CD4-positive, alpha-beta T cell treated with Interleukin-17A for 1 hour (primary cell): ENCODE measurements around the gene ZXDA.
A peak's percentile ranks its signal among the peaks of the same experiment; 100 is the strongest.

Experiments
- DNase-seq: peaks from one replicate; pipeline ENCODE4 v3.0.0-alpha.2; 2020

ZXDA gene, protein sequence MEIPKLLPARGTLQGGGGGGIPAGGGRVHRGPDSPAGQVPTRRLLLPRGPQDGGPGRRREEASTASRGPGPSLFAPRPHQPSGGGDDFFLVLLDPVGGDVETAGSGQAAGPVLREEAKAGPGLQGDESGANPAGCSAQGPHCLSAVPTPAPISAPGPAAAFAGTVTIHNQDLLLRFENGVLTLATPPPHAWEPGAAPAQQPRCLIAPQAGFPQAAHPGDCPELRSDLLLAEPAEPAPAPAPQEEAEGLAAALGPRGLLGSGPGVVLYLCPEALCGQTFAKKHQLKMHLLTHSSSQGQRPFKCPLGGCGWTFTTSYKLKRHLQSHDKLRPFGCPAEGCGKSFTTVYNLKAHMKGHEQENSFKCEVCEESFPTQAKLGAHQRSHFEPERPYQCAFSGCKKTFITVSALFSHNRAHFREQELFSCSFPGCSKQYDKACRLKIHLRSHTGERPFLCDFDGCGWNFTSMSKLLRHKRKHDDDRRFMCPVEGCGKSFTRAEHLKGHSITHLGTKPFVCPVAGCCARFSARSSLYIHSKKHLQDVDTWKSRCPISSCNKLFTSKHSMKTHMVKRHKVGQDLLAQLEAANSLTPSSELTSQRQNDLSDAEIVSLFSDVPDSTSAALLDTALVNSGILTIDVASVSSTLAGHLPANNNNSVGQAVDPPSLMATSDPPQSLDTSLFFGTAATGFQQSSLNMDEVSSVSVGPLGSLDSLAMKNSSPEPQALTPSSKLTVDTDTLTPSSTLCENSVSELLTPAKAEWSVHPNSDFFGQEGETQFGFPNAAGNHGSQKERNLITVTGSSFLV

DNA sequence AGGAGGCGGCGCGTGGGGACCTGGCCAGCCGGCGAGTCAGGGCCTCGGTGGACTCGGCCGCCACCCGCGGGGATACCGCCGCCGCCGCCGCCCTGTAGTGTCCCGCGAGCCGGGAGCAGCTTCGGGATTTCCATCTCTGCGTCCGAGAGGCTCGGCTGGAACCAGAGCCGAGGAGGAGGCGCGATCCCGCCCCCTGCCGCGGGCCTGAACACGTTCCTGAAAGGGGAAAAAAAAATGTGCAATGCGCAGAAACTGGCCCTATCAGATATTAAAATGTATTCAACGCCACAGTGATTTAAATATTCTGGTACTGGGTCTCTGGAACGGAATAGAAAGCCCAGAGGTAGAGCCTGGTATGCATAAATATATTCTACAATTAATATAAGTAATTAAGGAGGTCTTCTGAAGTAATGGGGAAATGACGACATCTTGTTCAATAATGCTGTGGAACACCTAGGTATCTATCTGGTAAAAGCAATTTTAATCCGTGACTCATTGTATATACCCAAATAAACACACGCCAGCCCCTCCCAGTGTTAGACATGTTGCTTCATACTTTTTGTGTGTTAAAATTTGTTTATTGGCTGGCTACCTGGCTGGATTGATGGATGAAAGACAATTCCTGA is at the start of gene ZXDA:
Gene ZXDA, minus strand, starts transcription at position 172 of the 626 bp plus-strand sequence. Its CDS starts 38 bp downstream, at position 134.
- peak; percentile 63 for DNase-seq

DNA sequence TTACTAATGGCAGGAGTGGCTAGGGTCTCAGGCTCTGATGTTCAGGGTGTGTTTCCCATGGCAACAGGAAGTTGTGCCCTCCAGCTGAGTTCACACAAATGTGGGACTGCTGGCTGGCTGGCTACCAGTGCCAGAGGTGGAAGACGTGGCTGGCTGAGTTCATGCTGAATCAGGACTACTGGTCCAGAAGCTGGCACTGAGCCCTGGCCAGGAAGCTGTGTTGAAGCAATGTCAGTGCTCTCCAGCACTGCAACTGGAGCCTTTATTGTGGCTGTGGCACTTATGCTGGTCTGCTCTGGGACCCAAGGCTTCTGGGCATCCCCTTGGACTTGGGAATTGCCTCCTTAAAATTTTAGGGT is 42.0 kb upstream of the ZXDA start:
- DNase-seq, result no peak

DNA sequence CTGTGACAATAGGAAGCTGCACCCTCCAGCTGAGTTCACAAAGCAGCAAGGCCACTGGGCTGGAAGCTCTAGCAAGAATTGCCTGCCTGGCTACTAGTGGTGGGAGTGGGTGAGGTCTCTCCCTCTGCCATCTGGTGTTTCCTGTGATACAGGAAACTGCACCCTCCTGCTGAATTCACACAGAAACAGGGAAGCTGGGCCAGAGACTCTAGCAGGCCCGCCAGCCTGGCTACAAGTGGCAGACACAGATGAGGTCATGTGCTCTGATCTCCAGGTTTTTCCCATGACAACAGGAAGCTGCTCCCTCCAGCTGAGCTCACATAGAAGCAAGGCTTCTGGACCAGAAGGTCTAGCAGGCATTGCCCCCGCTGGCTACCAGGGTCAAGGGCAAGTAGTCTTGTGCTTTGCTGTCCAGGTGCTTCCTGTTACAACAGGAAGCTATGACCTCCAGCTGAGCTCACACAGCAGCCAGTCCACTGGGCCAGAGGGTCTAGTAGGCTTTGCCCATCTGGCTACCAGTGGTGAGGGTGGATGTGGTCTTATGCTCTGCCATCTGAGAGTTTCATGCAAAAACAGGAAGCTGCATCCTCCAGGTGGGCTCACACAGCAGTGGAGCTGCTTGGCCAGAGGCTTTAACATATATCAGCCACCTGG is 41.5 kb upstream of the ZXDA start:
- no peak for DNase-seq

DNA sequence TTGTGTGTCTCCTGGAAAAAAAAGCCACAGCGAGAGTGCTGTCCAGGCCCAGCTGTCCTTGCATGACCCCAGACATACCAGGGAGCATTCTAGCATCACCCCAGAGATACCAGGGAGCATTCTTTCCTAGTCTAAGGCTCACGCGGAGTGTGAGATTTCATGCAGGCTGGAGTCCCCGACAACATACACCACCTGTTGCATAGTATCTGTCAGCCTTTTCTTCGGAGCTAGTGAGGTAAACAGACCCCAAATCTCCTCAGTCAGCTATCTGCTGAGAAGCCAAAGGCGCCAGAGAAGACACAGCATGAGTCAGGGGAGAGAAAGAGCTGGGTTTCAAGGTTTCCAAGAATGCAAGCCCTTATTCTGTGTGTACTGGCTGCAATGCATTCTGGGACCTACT is 23.1 kb upstream of the ZXDA start:
- DNase-seq, result no peak

DNA sequence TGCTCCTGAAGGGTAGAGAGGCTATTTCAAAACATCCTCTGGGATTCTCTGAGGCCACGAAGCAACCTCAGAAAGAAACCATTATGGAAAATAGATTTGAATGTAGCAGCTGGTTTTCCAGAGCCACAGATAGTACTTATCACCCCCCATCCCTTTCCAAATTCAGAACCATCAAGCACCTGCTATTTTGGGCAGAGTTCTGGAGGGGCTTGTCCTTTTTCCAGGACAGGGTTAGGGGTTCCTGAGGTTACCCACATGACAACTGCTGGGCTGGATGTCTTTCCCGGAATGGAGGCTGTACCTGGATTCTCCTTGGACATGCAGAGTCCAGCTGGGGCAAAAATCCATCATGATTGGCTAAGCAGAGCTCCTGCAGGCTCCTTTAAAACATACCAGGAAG is 22.0 kb upstream of the ZXDA start:
- no peak for DNase-seq

DNA sequence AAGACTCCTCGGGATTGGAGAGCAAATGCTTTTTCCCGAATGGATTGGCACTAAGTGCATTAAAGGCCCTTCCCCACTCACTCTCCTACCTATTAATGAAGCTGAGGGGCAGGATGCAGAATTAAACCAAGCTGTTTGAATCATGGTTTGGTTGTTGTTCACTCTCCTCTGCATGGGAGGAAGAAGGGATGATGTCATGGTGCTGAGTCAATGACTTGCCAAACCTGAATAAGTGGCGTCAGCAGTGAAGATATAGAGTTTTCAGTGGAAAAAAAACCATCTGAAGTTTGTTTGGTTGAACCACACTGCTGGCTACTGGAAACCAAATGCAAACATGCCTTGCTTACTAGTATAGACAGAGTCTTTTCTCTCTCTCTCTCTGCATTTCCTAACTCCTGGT is 19.8 kb upstream of the ZXDA start:
- DNase-seq, result no peak

DNA sequence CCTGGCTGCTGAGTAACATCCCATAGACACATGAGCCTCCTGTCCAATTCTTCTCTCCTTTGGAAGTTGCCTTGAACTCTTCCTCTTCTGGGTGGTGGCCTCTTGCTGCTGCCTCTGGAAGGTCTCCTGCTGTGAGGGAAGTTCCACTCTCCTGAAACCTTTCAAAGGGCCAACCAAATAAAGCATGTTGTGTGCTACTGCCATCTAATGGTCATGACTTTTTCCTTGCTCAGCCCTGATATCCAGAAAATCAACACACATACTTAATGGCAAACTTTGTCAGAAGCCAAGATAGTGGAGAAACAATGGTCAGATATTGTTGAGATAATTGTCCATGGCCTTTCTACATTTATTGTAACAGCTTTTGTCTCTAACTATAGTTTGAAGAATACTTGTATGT is 19.1 kb upstream of the ZXDA start:
- DNase-seq, result no peak

DNA sequence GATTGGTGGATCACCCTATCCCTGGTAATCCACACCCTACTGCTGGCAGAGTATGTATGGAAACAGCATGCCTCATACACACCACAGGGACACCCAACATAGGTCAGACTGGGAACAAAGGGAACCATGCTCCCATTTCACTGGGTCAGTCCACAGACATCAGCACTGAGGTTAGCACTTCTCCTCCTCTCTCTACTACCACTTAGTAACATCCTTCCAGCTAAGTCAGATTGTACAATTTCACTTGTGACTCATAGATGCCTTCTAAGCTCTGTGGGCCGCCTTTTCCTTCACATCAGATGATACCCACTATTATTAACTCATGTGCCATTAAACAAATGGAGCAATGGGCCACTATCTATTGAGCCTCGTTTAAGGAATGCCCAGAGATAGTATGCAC is 15.5 kb upstream of the ZXDA start:
- DNase-seq, result no peak

DNA sequence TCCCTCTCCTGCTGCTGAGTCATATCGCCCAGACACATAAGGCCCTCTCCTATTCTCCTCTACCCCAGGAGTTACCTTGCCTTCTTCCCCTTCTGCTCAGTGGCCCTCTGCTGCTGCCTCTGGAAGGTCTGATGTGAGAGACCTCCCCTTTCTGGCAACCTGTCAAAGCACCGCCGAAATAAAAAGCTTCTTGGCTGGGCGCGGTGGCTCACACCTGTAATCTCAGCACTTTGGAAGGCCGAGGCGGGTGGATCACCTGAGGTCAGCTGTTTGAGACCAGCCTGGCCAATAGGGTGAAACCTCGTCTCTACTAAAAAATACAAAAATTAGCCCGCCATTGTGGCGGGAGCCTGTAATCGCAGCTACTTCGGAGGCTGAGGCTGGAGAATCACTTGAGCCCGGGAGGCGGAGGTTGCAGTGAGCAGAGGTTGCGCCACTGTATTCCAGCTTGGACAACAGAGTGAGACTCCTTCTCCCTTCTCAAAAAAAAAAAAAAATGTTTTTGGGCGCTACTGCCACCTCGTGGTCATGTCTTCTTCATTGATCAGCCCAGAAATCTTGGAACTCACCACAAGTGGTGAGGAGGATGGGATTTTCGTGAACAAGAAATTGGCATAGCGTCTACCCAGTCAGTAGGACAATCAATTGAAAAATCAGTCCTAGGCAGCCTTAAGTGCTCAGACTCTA is 8.6 kb upstream of the ZXDA start:
- DNase-seq, result peak; percentile 31

DNA sequence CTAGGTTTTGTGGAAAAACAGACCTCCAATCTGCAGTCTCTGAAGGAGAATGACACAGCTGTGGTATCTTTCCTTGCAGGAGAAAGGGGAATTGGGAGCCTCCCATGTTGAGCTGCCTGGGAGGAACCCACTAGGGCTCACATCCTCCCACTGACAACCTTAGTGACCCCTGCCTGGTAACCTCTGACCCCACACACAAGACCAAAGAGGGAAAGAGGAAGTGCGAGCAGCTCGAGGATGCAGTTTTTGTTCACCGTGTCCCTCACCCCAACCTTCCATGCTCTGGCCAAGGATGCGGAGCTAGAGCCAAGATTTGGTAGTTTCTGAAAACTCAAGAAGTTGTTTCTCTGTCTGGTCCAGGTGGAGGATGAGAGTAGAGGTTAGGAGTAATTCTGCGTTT is 5.4 kb upstream of the ZXDA start:
- no peak for DNase-seq

DNA sequence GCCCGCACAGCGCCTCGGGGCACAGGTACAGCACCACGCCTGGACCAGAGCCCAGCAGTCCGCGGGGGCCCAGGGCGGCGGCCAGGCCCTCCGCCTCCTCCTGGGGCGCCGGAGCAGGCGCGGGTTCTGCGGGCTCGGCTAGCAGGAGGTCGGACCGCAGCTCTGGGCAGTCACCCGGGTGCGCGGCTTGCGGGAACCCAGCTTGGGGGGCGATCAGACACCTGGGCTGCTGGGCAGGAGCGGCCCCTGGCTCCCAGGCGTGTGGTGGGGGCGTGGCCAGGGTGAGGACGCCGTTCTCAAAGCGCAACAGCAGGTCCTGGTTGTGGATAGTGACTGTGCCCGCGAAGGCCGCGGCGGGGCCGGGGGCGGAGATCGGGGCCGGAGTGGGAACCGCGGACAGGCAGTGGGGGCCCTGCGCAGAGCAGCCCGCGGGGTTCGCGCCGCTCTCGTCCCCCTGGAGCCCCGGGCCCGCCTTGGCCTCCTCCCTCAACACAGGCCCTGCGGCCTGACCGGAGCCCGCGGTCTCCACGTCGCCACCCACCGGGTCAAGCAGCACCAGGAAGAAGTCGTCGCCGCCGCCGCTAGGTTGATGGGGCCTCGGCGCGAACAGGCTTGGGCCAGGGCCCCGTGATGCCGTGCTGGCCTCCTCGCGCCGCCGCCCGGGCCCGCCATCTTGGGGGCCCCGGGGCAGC is 517 bp downstream of the ZXDA start:
- peak; percentile 46 for DNase-seq

DNA sequence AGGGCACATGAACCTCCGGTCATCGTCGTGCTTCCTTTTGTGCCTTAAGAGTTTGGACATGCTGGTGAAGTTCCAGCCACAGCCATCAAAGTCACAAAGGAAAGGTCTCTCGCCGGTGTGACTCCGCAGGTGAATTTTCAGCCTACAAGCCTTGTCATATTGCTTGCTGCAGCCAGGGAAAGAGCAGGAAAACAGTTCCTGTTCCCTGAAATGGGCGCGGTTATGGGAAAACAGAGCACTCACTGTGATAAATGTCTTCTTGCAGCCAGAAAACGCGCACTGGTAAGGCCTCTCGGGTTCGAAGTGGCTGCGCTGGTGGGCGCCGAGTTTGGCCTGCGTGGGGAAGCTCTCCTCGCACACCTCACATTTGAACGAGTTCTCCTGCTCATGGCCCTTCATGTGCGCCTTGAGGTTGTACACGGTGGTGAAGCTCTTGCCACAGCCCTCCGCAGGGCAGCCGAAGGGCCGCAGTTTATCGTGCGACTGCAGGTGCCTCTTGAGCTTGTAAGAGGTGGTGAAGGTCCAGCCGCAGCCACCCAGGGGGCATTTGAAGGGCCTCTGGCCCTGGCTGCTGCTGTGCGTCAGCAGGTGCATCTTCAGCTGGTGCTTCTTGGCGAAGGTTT is 1.2 kb downstream of the ZXDA start:
- peak; percentile 14 for DNase-seq

DNA sequence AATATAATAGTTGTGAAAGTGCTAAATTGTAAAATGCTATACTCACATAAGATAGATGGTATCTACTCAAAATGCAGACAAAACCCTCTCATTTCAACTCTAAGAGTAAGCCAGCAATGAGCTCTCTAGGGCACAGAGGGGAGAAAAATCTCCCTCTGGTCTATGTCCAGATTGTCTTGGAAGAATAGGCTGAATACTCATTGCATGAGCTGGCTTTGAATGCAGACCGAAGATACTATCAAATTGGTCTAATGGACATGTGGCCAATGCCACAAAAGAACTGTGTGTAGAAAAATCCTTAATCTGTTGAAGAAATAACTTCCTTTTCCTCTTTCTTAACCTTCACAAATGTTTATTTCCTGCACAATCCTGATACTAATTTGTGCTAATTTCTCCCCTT is 3.5 kb downstream of the ZXDA start:
- no peak for DNase-seq

DNA sequence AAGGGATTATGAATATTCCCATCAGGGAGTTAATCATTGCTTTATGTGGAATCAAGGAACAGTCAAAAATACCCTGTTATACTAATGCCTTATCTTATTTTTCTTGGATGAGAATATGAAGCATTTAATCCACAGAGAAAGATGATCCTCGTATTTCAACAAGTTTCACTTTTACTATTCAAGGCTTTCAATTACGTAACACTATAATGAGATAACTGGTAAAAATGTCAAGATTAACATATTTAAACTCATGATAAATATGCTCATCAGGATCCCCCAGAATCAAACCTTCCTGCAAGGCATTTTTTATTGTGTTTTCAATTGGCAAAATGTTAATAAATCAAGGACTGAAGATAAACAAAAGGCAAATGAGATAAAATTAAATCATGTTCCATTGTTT is 5.1 kb downstream of the ZXDA start:
- DNase-seq, result no peak

DNA sequence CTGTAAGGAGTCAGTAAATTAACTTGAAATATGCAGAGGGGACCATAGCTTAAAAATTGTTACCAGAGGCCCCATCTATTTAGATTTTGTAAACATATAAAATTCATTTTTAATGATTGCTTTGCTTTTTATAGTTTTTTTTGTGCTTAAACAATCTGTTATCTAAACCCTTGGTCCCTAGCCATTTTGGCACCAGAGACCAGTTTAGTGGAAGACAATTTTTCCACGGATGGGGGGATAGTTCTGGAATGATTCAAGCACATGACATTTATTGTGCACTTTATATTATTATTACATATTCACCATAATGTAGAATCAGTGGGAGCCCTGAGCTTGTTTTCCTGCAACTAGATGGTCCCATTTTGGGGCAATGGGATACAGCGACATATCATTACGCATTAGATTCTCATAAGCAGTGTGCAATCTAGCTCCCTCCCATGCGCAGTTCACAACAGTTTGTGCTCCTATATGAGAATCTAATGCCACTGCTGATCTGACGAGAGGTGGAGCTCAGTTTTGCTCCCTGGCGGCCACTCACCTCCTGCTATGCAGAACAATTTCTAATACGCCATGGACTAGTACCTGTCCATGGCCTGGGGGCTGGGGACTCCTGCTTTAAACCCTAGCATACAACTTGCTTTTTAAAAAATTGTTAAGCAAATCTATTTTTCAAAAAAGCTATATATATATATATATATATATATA is 5.9 kb downstream of the ZXDA start:
- DNase-seq, result no peak

DNA sequence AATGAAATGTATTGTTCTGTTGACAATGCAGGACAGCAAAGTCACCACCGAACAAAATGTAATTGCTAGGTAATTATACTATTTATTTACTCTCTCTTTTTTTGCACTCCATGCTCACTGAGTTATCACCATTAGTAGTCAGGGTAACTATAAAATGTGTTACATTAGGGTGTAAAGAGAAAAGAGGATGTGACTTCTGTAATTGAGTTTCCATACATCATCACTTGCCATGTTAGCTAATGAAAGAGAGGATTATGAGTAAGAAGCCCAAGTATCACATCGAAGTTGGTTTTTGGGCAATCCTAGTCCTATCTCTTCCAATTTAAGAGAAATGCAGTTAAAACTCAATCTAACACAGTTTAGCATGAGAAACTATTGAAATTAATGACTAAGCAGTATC is 7.6 kb downstream of the ZXDA start:
- DNase-seq, result no peak

DNA sequence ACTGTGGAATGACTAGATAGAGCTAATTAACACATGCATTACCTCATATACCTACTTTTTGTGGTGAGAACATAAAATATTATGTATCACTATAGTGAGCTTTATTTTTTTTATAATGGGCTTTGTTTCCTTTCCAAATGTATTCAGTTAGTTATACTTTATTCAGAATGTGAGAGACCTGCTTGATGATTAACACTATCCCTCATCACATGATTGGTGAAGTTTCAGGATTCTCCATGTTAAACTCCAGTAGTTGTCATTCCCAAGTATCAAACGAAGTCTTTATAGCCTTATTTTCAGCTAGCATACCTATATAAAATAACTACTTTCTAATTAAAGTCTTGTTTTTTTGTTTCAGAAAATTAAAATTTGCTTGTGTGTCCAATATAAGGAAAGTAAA is 8.8 kb downstream of the ZXDA start:
- no peak for DNase-seq

DNA sequence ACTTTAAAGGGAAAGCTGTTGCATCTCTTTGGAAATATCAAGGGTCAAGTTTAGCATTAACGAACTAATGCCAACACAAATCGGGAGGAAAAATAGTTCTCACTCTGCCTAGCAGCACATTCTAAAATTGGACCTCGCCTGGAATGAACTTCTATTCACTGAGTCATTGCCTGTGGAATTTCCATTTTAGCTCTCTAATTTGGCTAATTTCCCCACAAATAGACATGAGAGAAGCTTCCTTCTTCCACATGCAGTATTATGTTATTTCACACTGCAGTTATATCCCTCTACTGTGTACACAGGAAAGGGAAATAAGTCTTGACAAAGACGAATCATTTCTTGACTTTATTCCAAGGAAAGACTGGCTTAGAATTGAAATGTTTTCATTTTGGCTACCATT is 9.3 kb downstream of the ZXDA start:
- no peak for DNase-seq

DNA sequence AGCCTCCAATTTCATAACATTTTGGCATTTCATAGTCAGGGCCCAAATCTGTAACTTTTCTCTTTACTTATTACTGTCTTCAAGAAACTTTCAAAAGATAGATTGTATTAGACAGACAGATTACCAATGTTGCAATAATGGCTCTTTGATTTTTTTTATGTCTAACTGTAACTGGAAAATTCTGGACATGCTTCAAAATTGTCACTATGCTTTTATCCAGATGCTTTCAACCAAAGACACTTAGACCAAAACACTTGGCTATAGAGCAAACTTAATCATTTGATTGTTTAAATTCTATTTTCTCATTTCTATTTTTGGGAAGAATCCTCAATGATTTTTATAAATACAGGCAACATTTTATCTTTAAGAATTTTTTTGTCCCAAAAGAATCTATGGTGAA is 10.4 kb downstream of the ZXDA start:
- no peak for DNase-seq

DNA sequence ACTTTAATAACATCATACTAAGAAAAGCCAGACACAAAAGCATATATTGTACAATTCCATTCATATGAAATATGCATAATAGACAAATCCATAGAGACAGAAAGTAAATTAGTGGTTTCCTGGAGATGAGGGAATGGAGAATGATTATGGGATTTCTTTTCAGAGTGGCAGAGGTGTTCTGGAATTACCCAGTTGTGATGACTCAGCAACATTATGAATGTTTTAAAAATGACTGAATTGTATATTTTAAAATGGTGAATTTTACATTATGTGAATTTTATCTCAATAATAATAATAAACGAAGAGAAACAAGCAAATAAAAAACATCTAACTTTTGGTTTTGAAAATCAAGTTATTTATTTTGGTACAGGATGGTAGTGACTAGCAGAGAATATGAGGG is 11.2 kb downstream of the ZXDA start:
- no peak for DNase-seq

DNA sequence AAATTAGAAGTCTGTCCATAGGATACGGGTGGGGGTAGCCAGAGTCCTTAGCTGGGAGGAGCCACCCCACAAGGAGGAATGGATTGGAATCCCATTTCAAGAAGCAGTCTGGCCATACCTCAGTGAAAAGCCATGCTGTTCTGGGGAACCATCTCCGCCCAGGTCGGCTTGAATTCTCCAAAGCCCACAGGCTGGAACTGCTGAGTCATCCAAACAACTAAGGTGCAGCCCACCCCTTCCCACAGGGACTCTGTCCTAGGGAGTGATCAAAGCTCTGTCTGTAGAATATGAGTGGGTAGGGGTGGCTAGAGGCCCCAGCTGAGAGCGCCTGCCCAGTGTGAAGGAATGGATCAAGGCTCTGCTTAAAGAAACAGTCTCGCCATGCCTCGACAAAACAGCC is 38.8 kb downstream of the ZXDA start:
- no peak for DNase-seq
